Esophagus squamous epithelium (tissue), 5 donors: ENCODE data around the gene HOXA13. TPM values are rescaled to one million over a fixed set of nuclear protein-coding genes. Genes with fewer than 3 reads are reported as not detected.

Experiments used
- DNase-seq: peaks from one replicate; lab custom pipeline; 2025; lab: John Stamatoyannopoulos, UW
- H3K27ac ChIP-seq, 4 donors: fragments of 200-600 bp; sonication (generic); one replicate each; pipeline ENCODE4 v1.5.1; 2016 to 2019; ENCODE audit warnings: mild to moderate bottlenecking in 1 of 4
- H3K27me3 ChIP-seq, 4 donors: fragments of 200-600 bp; sonication (generic); 1 replicate in 3 of 4; 2 replicates in 1 of 4; pipeline versions ENCODE4 v1.5.1 to v1.6.0; 2017 to 2021; ENCODE audit warnings: antibody characterized with exemption in 1 of 4
- H3K36me3 ChIP-seq, 3 donors: fragments of 200-600 bp; sonication (generic); one replicate each; pipeline ENCODE4 v1.5.1; 2016 to 2019
- H3K4me1 ChIP-seq, 3 donors: fragments of 200-600 bp; sonication (generic); one replicate each; pipeline ENCODE4 v1.5.1; 2017 to 2019
- H3K4me3 ChIP-seq, 4 donors: fragments of 200-600 bp; sonication (generic); 1 replicate in 3 of 4; 2 replicates in 1 of 4; pipeline ENCODE4 v1.5.1; 2016 to 2019; ENCODE audit warnings: mild to moderate bottlenecking in 2 of 4, moderate library complexity in 1 of 4
- H3K9me3 ChIP-seq, 3 donors: fragments of 200-600 bp; sonication (generic); one replicate each; pipeline ENCODE4 v1.5.1; 2016 to 2019
- POLR2A ChIP-seq, 4 donors: fragments of 450-650 bp; IDR thresholded peaks; one replicate each; pipeline ENCODE4 v1.6.1; 2017; ENCODE audit warnings: antibody characterized with exemption in 4 of 4, mild to moderate bottlenecking in 4 of 4, moderate library complexity in 3 of 4
- WGBS, 2 donors: methylation state at CpG; one replicate each; pipeline ENCODE4 v1.1.5; 2018; 5-methylcytosine and 5-hydroxymethylcytosine counted together
- intact Hi-C: fragments of 100-400 bp; cut with DNase I; formaldehyde crosslinking; loops from one replicate; pipeline ENCODE4 v1.15.0; 2022
- total RNA-seq, 4 donors: library from RNA; depleted of rRNA; stranded (reverse); fragments of >200 nt; gene quantifications; one replicate each; pipeline ENCODE4 v1.1.0, GENCODE V29; 2016
- TF ChIP-seq, protein P1 (sequence below), 6 experiments: fragments of 450-650 bp in 4 of 6; fragments of 200-600 bp in 2 of 6; sonication (generic) in 2 of 6; IDR thresholded peaks; one replicate each; pipeline ENCODE4 v1.5.1; 2016 to 2019; ENCODE audit warnings: antibody characterized with exemption in 6 of 6, mild to moderate bottlenecking in 4 of 6, moderate library complexity in 4 of 6
- donor health status: DM: yes; HTN: yes; CAD: no.

HOXA13 gene
- total RNA-seq, 4 donors from 2014 or later = not detected

GRCh38 chr7:27235387-27236311 is 35.8 kb upstream of the HOXA13 start:
- no peaks in the 10 kb centered on the region for H3K36me3 ChIP-seq
- peak overlapping the region in 3 of 4 donors; percentile 24 to 59 (median 43) for H3K4me3 ChIP-seq
- peaks cover 23 to 100% (median 37%) of the 10 kb centered on the region in 4 donors for H3K27me3 ChIP-seq
- 5 to 6% methylated on average over 14 to 19 of the region's 66 CpGs for WGBS, 2 donors
- H3K4me1 ChIP-seq = peaks cover 17 to 26% (median 18%) of the 10 kb centered on the region in 3 donors
- DNase-seq = no peak
- TF ChIP-seq, protein P1, sequence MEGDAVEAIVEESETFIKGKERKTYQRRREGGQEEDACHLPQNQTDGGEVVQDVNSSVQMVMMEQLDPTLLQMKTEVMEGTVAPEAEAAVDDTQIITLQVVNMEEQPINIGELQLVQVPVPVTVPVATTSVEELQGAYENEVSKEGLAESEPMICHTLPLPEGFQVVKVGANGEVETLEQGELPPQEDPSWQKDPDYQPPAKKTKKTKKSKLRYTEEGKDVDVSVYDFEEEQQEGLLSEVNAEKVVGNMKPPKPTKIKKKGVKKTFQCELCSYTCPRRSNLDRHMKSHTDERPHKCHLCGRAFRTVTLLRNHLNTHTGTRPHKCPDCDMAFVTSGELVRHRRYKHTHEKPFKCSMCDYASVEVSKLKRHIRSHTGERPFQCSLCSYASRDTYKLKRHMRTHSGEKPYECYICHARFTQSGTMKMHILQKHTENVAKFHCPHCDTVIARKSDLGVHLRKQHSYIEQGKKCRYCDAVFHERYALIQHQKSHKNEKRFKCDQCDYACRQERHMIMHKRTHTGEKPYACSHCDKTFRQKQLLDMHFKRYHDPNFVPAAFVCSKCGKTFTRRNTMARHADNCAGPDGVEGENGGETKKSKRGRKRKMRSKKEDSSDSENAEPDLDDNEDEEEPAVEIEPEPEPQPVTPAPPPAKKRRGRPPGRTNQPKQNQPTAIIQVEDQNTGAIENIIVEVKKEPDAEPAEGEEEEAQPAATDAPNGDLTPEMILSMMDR (IDR thresholded peaks at IDR 0.05) = peak in 3 of 6 experiments; percentile 10 to 38 (median 19)
- TF ChIP-seq POLR2A (IDR thresholded peaks at IDR 0.05) = no peak
- no peaks in the 10 kb centered on the region for H3K9me3 ChIP-seq
- intact Hi-C loops = no loop called here
- H3K27ac ChIP-seq = no peak overlapping the region

DNA sequence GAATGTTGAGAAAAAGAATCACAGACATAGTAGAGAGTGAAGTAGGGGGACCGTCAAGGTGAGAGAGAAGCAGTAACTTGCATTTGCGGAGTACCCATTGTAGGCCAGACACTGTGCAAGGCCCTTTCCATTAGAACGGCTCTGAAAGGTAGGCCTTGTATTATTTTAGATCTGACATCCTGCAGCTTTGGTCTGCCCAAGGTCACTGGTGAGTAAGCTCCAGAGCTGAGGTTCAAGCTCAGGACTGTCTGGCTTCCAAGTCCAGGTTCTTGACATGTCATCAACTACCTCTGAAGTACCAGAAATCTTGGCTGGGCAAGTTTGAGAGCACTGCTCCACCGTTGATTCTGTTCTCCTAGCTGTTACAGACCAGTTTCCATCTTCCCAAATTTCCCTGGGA is 29.6 kb upstream of the HOXA13 start:
- DNase-seq = no peak

GRCh38 chr7:27224983-27225934 is 25.4 kb upstream of the HOXA13 start:
- no peak for TF ChIP-seq POLR2A (IDR thresholded peaks at IDR 0.05)
- TF ChIP-seq, protein P1 (IDR thresholded peaks at IDR 0.05) = no peak
- Histone ChIP-seq H3K36me3 (no peaks in the 10 kb centered on the region), H3K27ac (no peak overlapping the region), H3K9me3 (no peaks in the 10 kb centered on the region), H3K4me3 (peak overlapping the region in 1 of 4 donors; percentile 15), H3K27me3 (peaks cover 8 to 96% (median 24%) of the 10 kb centered on the region in 4 donors), H3K4me1 (peaks cover 0 to 13% (median 3%) of the 10 kb centered on the region in 3 donors)
- whole genome bisulfite sequencing, 2 donors = 13 to 18% methylated on average over 13 to 20 of the region's 61 CpGs
- no peak for DNase-seq
- intact Hi-C loops = no loop called here

More for the DNA sequence above, 29.6 kb upstream of the HOXA13 start:
- peaks cover 0 to 9% (median 3%) of the 10 kb centered on the region in 3 donors for H3K4me1 ChIP-seq
- H3K27me3 ChIP-seq = peaks cover 8 to 96% (median 13%) of the 10 kb centered on the region in 4 donors
- no peaks in the 10 kb centered on the region for H3K9me3 ChIP-seq
- no peak for TF ChIP-seq POLR2A (IDR thresholded peaks at IDR 0.05)
- TF ChIP-seq, protein P1 (IDR thresholded peaks at IDR 0.05) = no peak
- no peak overlapping the region for H3K27ac ChIP-seq
- intact Hi-C loops = no loop called here
- H3K36me3 ChIP-seq = no peaks in the 10 kb centered on the region
- 73 to 85% methylated on average over 4 of the region's 4 CpGs for WGBS, 2 donors
- no peak overlapping the region for H3K4me3 ChIP-seq

GRCh38 chr7:27223941-27224575 is 24.2 kb upstream of the HOXA13 start:
- Histone ChIP-seq H3K27me3 (peaks cover 8 to 97% (median 30%) of the 10 kb centered on the region in 4 donors), H3K4me3 (no peak overlapping the region), H3K36me3 (no peaks in the 10 kb centered on the region), H3K27ac (no peak overlapping the region), H3K9me3 (no peaks in the 10 kb centered on the region), H3K4me1 (peaks cover 0 to 15% (median 3%) of the 10 kb centered on the region in 3 donors)
- intact Hi-C loops = no loop called here
- no peak for TF ChIP-seq POLR2A (IDR thresholded peaks at IDR 0.05)
- TF ChIP-seq, protein P1 (IDR thresholded peaks at IDR 0.05) = no peak
- DNase-seq = no peak
